ENCODE data around the gene ATG7.
A peak's percentile ranks its signal among the peaks of the same experiment; 100 is the strongest.

GRCh38 chr3:11335056-11335608, 62.9 kb downstream of the ATG7 start:
- TF ChIP-seq POLR2AphosphoS5 (IDR thresholded peaks at IDR 0.05; ENCODE audit: low read depth, low read length) (no peak), ZNF274 (IDR thresholded peaks at IDR 0.05; ENCODE audit: low read depth, low read length) (no peak), POLR2A (IDR thresholded peaks at IDR 0.05; ENCODE audit: borderline replicate concordance, extremely low read depth, insufficient read depth, insufficient read length) (no peak), CTCF (IDR thresholded peaks at IDR 0.05 in 2 of 3, conservative IDR thresholded peaks at IDR 0.05 in 1 of 3; ENCODE audit: borderline replicate concordance in 1 of 3, insufficient read depth in 1 of 3, low read depth in 2 of 3, low read length in 2 of 3) (peak; percentile 53 to 81 (median 66)), EGR1 (IDR thresholded peaks at IDR 0.05; ENCODE audit: low read depth) (no peak), MAX (IDR thresholded peaks at IDR 0.05) (no peak), SIN3A (IDR thresholded peaks at IDR 0.05; ENCODE audit: low read depth) (no peak), JUND (IDR thresholded peaks at IDR 0.05) (no peak), YY1 (IDR thresholded peaks at IDR 0.05; ENCODE audit: extremely low read depth, insufficient replicate concordance, low read depth, low read length) (no peak), CEBPB (IDR thresholded peaks at IDR 0.05; ENCODE audit: low read depth) (no peak)

Measured in HCT116 (cell line).